Sigmoid colon (tissue), 3 donors: ENCODE results near the gene EXOC6.

Source experiments
- POLR2A ChIP-seq, 2 donors: fragments of 450-650 bp; IDR thresholded peaks; one replicate each; pipeline ENCODE4 v1.6.1; 2016; ENCODE audit warnings: antibody characterized with exemption in 2 of 2, mild to moderate bottlenecking in 2 of 2, moderate library complexity in 2 of 2
- TF ChIP-seq, protein P1 (sequence below), 4 experiments: fragments of 450-650 bp in 3 of 4; fragments of 200-600 bp in 1 of 4; IDR thresholded peaks; one replicate each; pipeline ENCODE4 v1.5.1; 2016 to 2019; ENCODE audit warnings: antibody characterized with exemption in 4 of 4, mild to moderate bottlenecking in 3 of 4, moderate library complexity in 2 of 4

DNA sequence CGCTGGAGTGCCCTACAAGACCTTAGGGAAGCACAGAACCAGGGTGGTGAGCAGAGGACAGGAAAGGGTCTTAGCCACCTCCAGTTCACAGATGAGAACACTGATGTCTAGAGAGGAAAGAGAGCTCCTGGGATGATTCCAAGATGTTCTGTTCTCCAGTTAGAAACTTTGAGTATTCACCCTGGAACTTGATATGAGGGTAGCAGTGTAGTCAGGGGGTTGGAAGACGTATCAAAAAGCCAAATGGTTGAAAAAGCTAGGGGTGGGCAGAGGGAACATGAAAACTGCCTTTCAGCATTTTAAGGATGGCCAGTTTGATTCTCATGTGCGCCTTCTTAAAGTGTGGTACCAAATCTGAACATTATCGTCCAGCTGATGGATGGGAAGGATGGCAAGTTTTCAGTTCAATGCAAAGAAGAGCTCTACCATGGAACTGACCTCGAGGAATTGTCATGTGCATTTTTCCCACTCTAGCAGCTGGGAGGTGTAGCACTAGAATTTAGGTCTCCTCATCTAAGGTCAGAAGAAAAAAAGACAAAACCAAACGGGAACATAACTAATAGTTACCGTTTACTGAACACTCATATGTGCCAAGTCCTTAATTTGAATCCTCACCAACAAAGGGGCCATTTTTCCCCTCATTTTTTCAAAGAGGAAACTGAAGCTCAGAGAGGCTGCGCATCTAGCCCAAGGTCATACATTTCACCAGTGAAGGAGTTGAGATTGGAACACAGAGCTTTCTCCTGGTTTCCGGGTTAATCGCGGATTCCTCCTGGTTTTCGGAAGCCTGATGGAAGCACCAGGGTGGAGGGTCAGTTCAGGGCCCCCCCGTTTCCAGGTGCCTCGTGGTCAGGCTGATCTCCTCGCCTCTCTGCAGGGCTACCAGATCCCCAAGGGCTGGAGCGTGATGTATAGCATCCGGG lies 219.4 kb downstream of the EXOC6 start:
- TF ChIP-seq, protein P1, sequence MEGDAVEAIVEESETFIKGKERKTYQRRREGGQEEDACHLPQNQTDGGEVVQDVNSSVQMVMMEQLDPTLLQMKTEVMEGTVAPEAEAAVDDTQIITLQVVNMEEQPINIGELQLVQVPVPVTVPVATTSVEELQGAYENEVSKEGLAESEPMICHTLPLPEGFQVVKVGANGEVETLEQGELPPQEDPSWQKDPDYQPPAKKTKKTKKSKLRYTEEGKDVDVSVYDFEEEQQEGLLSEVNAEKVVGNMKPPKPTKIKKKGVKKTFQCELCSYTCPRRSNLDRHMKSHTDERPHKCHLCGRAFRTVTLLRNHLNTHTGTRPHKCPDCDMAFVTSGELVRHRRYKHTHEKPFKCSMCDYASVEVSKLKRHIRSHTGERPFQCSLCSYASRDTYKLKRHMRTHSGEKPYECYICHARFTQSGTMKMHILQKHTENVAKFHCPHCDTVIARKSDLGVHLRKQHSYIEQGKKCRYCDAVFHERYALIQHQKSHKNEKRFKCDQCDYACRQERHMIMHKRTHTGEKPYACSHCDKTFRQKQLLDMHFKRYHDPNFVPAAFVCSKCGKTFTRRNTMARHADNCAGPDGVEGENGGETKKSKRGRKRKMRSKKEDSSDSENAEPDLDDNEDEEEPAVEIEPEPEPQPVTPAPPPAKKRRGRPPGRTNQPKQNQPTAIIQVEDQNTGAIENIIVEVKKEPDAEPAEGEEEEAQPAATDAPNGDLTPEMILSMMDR (IDR thresholded peaks at IDR 0.05), result no peak
- no peak for TF ChIP-seq POLR2A (IDR thresholded peaks at IDR 0.05)
